Measurements from ENCODE around the gene MYO1D. TPM values are rescaled to one million over a fixed set of nuclear protein-coding genes. Genes with fewer than 3 reads are reported as not detected.

The MYO1D gene
- total RNA-seq, 1 donor: 160 TPM

DNA sequence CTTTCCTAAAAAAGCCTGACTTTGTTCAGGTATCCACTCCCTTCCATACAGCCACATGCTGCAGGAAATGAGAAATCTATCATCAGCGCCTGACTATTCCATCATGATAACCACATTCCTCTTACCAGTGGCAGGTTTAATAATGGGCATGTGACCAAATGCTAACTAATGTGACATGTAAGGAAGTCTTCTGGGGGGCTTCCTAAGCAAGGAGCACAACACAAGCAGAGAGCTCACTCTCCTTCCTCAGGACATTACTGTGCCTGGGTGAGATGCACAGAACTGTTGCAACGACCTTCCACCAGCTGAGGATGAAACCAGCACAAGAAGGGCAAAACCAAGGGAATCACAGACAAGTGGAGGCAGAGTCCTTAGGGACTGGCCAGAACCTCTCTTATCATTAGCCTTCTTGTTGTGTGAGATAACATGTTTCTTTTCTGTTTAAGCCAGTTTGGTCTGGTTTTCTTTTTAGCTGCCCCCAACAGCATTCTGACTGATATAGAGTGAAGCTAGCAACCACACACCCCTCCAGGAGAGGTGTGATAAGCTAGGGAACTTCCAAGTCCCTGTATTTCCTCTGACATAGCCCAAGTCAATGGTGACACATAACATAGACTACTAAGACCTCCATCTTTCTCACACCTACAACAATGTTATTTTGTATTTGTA lies 16.9 kb downstream of the MYO1D start:
- H4K20me1 ChIP-seq (ENCODE audit: insufficient read depth, low read length): no peaks in the 10 kb centered on the region
- no peak for DNase-seq (ENCODE audit: insufficient read length, low spot score, missing footprints)
- H3K27me3 ChIP-seq (ENCODE audit: insufficient read depth, low read length): no peaks in the 10 kb centered on the region
- no peaks in the 10 kb centered on the region for H3K9me3 ChIP-seq (ENCODE audit: low read depth, low read length)
- no peak overlapping the region for H3K27ac ChIP-seq (ENCODE audit: low read depth, low read length)
- H2AFZ ChIP-seq (ENCODE audit: low read length): no peak overlapping the region
- H3K4me1 ChIP-seq (ENCODE audit: insufficient read depth, low read length): no peaks in the 10 kb centered on the region
- TF ChIP-seq, protein P1, sequence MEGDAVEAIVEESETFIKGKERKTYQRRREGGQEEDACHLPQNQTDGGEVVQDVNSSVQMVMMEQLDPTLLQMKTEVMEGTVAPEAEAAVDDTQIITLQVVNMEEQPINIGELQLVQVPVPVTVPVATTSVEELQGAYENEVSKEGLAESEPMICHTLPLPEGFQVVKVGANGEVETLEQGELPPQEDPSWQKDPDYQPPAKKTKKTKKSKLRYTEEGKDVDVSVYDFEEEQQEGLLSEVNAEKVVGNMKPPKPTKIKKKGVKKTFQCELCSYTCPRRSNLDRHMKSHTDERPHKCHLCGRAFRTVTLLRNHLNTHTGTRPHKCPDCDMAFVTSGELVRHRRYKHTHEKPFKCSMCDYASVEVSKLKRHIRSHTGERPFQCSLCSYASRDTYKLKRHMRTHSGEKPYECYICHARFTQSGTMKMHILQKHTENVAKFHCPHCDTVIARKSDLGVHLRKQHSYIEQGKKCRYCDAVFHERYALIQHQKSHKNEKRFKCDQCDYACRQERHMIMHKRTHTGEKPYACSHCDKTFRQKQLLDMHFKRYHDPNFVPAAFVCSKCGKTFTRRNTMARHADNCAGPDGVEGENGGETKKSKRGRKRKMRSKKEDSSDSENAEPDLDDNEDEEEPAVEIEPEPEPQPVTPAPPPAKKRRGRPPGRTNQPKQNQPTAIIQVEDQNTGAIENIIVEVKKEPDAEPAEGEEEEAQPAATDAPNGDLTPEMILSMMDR (IDR thresholded peaks at IDR 0.05; ENCODE audit: extremely low read depth, low read depth, low read length): no peak
- no peak overlapping the region for H3K4me3 ChIP-seq (ENCODE audit: insufficient read depth, low read length)
- H3K79me2 ChIP-seq (ENCODE audit: insufficient read depth, low read length): peaks cover 31% of the 10 kb centered on the region
- H3K36me3 ChIP-seq (ENCODE audit: insufficient read depth, low read length): no peaks in the 10 kb centered on the region
- H3K4me2 ChIP-seq (ENCODE audit: insufficient read depth, low read length): no peak overlapping the region

DNA sequence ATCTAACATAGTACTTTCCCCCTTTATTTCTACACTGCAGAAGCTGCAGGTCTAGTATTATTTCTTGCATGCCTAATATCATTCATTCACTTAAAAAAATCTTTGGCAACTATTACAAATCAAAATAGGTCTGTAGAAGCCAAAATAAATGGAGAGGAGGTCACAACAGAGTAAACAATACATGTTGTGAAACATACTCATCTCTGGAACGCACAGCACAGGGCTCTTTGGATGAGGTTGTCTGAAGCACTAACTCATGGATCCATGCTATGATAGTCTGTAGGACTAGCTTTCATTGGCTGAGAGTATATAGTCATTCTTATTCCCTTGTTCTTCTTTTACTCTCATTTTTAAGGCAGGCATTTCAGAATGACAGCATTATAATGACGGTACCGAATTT lies 21.3 kb downstream of the MYO1D start:
- Histone ChIP-seq H2AFZ (ENCODE audit: low read length) (no peak overlapping the region), H3K36me3 (ENCODE audit: insufficient read depth, low read length) (no peaks in the 10 kb centered on the region), H3K4me2 (ENCODE audit: insufficient read depth, low read length) (no peak overlapping the region), H3K4me3 (ENCODE audit: insufficient read depth, low read length) (no peak overlapping the region), H3K27ac (ENCODE audit: low read depth, low read length) (no peak overlapping the region), H4K20me1 (ENCODE audit: insufficient read depth, low read length) (no peaks in the 10 kb centered on the region), H3K27me3 (ENCODE audit: insufficient read depth, low read length) (no peaks in the 10 kb centered on the region), H3K9me3 (ENCODE audit: low read depth, low read length) (no peaks in the 10 kb centered on the region), H3K4me1 (ENCODE audit: insufficient read depth, low read length) (peaks cover 4% of the 10 kb centered on the region), H3K79me2 (ENCODE audit: insufficient read depth, low read length) (peaks cover 37% of the 10 kb centered on the region)
- DNase-seq (ENCODE audit: insufficient read length, low spot score, missing footprints): no peak
- TF ChIP-seq, protein P1 (IDR thresholded peaks at IDR 0.05; ENCODE audit: extremely low read depth, low read depth, low read length): no peak

DNA sequence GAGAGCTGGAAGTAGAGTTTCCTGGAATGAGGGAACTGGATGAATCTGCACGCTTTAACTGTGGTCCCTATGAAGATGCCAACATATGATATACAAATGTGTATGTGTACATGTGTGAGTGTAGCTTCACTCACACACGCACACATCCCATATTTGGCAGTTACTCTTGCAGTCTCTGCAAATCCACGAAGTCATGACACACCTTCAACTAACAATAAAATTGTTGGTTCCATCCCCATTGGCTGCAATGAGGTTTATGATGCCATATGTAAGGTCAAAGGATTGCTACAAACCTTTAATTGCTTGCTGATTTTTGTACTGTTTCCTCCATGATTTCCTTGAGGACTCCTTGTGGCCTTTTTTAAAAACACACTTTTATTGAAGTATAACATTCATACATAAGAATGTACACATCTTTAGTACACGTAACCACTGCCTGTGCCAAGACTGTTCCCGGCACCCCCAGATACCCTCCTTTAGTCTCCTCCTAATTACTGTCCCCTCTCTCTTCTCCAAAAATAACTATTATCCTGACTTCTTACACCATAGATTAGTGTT lies 22.0 kb downstream of the MYO1D start:
- Histone ChIP-seq H3K79me2 (ENCODE audit: insufficient read depth, low read length) (peaks cover 36% of the 10 kb centered on the region), H3K36me3 (ENCODE audit: insufficient read depth, low read length) (no peaks in the 10 kb centered on the region), H4K20me1 (ENCODE audit: insufficient read depth, low read length) (no peaks in the 10 kb centered on the region), H3K4me2 (ENCODE audit: insufficient read depth, low read length) (no peak overlapping the region), H3K9me3 (ENCODE audit: low read depth, low read length) (no peaks in the 10 kb centered on the region), H3K4me1 (ENCODE audit: insufficient read depth, low read length) (peaks cover 4% of the 10 kb centered on the region), H3K27ac (ENCODE audit: low read depth, low read length) (no peak overlapping the region), H3K27me3 (ENCODE audit: insufficient read depth, low read length) (no peaks in the 10 kb centered on the region), H2AFZ (ENCODE audit: low read length) (no peak overlapping the region), H3K4me3 (ENCODE audit: insufficient read depth, low read length) (no peak overlapping the region)
- TF ChIP-seq, protein P1 (IDR thresholded peaks at IDR 0.05; ENCODE audit: extremely low read depth, low read depth, low read length): no peak
- no peak for DNase-seq (ENCODE audit: insufficient read length, low spot score, missing footprints)

DNA sequence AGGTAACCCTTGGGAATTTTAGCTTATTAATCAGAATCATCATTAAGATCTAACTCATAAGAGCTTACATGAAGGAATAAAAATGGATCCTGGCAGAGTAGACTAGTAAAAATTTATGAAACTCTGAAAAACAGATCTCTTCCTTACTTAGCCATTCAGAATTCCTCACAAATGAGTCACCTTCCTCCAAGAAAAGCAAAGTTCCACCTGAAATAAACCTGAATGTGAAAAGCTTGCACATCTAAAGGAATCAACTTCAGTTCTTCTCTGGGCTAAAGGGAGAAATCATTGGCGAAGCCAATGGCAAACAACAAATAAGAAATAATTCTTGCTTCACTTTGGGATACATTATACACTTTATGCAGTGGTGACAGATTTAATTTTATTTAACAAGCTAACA lies 22.7 kb downstream of the MYO1D start:
- H3K27me3 ChIP-seq (ENCODE audit: insufficient read depth, low read length): no peaks in the 10 kb centered on the region
- H2AFZ ChIP-seq (ENCODE audit: low read length): no peak overlapping the region
- TF ChIP-seq, protein P1 (IDR thresholded peaks at IDR 0.05; ENCODE audit: extremely low read depth, low read depth, low read length): no peak
- H3K79me2 ChIP-seq (ENCODE audit: insufficient read depth, low read length): peaks cover 32% of the 10 kb centered on the region
- H3K27ac ChIP-seq (ENCODE audit: low read depth, low read length): no peak overlapping the region
- H3K36me3 ChIP-seq (ENCODE audit: insufficient read depth, low read length): no peaks in the 10 kb centered on the region
- no peaks in the 10 kb centered on the region for H4K20me1 ChIP-seq (ENCODE audit: insufficient read depth, low read length)
- peaks cover 4% of the 10 kb centered on the region for H3K4me1 ChIP-seq (ENCODE audit: insufficient read depth, low read length)
- no peak overlapping the region for H3K4me2 ChIP-seq (ENCODE audit: insufficient read depth, low read length)
- peak; percentile 49 for DNase-seq (ENCODE audit: insufficient read length, low spot score, missing footprints)
- H3K4me3 ChIP-seq (ENCODE audit: insufficient read depth, low read length): no peak overlapping the region
- H3K9me3 ChIP-seq (ENCODE audit: low read depth, low read length): no peaks in the 10 kb centered on the region

All from osteoblast (primary cell).